Stimulated activated CD4-positive, alpha-beta T cell treated with anti-CD3 and anti-CD28 coated beads, Interleukin-12 subunit alpha, Interleukin-12 subunit beta, amount 100 ng/mL, for 4 hours (primary cell): Measurements from ENCODE around the gene CRY2.
A peak's percentile ranks its signal among the peaks of the same experiment; 100 is the strongest.
"Not testable (repeated sequence)": the region's sequence is repeated elsewhere in the genome, so short reads cannot be mapped to it uniquely, and the experiment has no call there.

Experiments used
- DNase-seq: peaks from one replicate; pipeline ENCODE4 v3.0.0-alpha.2; 2020

The CRY2 gene

GRCh38 chr11:45811571-45812290 lies 35.5 kb upstream of the CRY2 start:
- no peak for DNase-seq

GRCh38 chr11:45812581-45813548 lies 34.4 kb upstream of the CRY2 start:
- no peak for DNase-seq

GRCh38 chr11:45815747-45816146 lies 31.5 kb upstream of the CRY2 start:
- no peak for DNase-seq

- DNase-seq: no peak
Measured at GRCh38 chr11:45816614-45817013, 30.7 kb upstream of the CRY2 start.

- no peak for DNase-seq
Measured at GRCh38 chr11:45817191-45817590, 30.1 kb upstream of the CRY2 start.

GRCh38 chr11:45818961-45819605 lies 28.2 kb upstream of the CRY2 start:
- no peak for DNase-seq

- no peak for DNase-seq
Measured at GRCh38 chr11:45820211-45820857, 26.9 kb upstream of the CRY2 start.

GRCh38 chr11:45826492-45826891 lies 20.8 kb upstream of the CRY2 start:
- DNase-seq: not testable (repeated sequence)

GRCh38 chr11:45827123-45827522 lies 20.2 kb upstream of the CRY2 start:
- no peak for DNase-seq

GRCh38 chr11:45828996-45829395 lies 18.3 kb upstream of the CRY2 start:
- no peak for DNase-seq

GRCh38 chr11:45830596-45830995 lies 16.7 kb upstream of the CRY2 start:
- DNase-seq: no peak

- DNase-seq: no peak
Measured at GRCh38 chr11:45832811-45833441, 14.3 kb upstream of the CRY2 start.

- no peak for DNase-seq
Measured at GRCh38 chr11:45833761-45834160, 13.5 kb upstream of the CRY2 start.

- DNase-seq: no peak
Measured at GRCh38 chr11:45834298-45834756, 12.9 kb upstream of the CRY2 start.

GRCh38 chr11:45839204-45839603 lies 8.1 kb upstream of the CRY2 start:
- no peak for DNase-seq

- DNase-seq: not testable (repeated sequence)
Measured at GRCh38 chr11:45840251-45840650, 7.0 kb upstream of the CRY2 start.

GRCh38 chr11:45843158-45843924 lies 3.9 kb upstream of the CRY2 start:
- peak; percentile 80 for DNase-seq

GRCh38 chr11:45844822-45845578 lies 2.3 kb upstream of the CRY2 start:
- no peak for DNase-seq

GRCh38 chr11:45846174-45846675 lies 1.1 kb upstream of the CRY2 start:
- DNase-seq: no peak

- peak; percentile 15 for DNase-seq
Measured at GRCh38 chr11:45847911-45848316, 639 bp downstream of the CRY2 start.
